KBM-7 (cell line): ENCODE measurements around the gene GRIN1.

Experiments
- DNase-seq: peaks from one replicate; pipeline ENCODE4 v3.0.0-alpha.2; 2015
- in situ Hi-C: fragments of 300-500 bp; cut with MboI; formaldehyde crosslinking; loops from 2 replicates; pipeline ENCODE4 v1.14.3; 2020; ENCODE audit warnings: low sequenced_read_pairs, low pct_unique_long_range_greater_than_20kb, mixed read lengths

Gene GRIN1

DNA sequence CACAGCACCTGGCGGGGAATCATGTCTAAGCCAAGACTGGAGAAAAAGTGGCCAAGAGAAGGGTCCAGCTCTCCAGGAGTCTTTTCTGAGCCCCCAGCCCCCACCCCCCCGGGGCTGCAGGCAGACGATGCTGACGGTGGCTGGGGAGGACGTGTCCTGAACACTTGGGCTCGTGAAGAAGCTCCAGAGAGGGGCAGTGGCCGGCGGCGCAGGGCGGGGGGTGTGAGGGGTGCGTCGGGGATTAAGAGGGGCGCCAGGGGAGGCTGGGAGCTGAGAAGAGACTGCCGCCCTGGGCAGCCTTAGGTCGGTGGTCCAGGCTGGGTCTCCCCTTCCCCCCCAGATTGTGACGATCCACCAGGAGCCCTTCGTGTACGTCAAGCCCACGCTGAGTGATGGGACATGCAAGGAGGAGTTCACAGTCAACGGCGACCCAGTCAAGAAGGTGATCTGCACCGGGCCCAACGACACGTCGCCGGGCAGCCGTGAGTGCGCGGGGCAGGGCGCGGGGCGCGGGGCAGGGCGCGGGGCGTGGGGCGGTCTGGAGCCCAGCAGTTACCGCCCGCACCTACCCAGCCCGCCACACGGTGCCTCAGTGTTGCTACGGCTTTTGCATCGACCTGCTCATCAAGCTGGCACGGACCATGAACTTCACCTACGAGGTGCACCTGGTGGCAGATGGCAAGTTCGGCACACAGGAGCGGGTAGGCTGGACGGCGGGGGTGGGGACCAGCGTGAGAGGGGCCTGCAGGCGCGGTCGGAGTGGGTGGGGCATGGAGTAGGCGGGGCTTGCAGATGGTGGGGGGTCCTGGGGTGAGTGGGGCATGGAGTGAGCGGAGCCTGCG, 22.0 kb downstream of the GRIN1 start:
- no peak for DNase-seq

DNA sequence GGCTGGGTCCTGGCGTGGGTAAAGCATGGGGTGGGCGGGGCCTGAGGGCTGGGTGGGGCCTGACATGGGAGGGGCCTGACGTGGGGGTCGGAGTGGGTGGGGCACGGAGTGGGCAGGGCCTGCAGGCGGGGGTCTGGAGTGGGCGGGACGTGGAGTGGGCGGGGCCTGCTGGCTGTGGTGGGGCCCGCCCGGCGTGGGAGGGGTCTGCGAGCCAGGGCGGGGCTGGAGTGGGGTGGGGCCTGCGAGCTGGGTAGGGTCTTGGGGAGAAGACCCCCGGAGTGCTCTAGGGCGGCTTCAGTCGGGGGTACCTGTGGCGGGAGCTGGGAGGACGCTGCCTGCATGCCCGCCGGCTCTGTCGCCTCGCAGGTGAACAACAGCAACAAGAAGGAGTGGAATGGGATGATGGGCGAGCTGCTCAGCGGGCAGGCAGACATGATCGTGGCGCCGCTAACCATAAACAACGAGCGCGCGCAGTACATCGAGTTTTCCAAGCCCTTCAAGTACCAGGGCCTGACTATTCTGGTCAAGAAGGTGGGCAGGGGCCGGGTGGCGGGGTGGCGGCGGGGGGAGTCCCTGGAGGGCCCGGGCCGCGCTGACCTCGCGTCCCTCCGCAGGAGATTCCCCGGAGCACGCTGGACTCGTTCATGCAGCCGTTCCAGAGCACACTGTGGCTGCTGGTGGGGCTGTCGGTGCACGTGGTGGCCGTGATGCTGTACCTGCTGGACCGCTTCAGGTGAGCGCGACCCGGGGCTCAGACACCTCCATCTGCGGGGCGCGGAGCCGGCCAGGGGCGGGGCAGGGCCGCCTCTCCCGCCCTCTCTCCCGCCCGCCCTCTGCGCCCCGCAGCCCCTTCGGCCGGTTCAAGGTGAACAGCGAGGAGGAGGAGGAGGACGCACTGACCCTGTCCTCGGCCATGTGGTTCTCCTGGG, 22.9 kb downstream of the GRIN1 start:
- DNase-seq, result no peak
- in situ Hi-C loops, result no loop called here

More for the DNA sequence above, 22.0 kb downstream of the GRIN1 start:
- in situ Hi-C loops, result no loop called here

DNA sequence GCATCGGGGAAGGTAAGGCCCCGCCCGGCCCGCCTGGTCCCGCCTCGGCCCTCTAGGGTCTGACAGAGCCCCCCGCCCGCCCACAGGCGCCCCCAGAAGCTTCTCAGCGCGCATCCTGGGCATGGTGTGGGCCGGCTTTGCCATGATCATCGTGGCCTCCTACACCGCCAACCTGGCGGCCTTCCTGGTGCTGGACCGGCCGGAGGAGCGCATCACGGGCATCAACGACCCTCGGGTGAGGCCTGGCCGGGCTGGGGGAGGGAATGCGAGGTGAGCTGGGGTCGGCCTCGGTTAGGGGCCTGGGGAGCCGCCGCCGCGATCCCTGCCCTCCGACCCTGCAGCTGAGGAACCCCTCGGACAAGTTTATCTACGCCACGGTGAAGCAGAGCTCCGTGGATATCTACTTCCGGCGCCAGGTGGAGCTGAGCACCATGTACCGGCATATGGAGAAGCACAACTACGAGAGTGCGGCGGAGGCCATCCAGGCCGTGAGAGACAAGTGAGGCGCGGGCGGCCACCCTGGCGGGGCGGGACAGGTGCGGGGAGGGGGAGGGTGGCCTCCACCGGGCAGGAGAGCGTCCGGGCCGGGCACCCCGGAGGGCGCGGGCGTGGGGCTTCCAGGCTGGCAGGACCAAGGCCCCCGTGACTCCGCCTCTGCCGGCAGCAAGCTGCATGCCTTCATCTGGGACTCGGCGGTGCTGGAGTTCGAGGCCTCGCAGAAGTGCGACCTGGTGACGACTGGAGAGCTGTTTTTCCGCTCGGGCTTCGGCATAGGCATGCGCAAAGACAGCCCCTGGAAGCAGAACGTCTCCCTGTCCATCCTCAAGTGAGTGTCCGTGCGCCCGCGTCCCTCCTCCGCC, 23.8 kb downstream of the GRIN1 start:
- in situ Hi-C loops, result no loop called here
- DNase-seq, result no peak

DNA sequence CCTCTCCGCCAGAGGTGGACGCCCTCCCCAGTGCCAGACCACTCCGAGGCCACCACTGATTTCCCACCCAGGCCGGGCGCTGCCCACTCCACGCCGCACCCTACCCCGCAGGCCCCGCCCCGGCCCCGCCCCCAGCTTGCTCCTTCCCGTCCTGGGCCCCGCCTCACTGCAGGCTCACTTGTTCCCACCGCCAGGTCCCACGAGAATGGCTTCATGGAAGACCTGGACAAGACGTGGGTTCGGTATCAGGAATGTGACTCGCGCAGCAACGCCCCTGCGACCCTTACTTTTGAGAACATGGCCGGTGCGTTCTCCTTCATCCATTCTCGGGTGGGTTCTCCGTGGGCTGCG, 24.4 kb downstream of the GRIN1 start:
- in situ Hi-C loops, result no loop called here
- no peak for DNase-seq

DNA sequence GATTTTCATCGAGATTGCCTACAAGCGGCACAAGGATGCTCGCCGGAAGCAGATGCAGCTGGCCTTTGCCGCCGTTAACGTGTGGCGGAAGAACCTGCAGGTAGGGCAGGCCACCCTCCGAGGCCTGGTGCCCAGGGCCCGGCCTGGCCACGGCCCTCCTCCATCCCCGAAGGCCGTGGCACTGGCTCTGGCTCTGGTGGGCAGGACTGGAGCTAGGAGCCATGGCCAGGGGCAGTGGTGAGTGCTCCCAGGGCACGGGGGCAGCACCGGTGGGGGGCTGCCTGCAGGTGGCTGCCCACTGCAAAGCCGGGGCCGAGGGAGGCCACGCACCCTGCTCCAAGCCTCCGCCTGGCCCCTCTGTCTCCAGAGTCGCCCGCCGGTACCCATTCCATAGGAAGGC, 24.9 kb downstream of the GRIN1 start:
- in situ Hi-C loops, result no loop called here
- DNase-seq, result no peak

DNA sequence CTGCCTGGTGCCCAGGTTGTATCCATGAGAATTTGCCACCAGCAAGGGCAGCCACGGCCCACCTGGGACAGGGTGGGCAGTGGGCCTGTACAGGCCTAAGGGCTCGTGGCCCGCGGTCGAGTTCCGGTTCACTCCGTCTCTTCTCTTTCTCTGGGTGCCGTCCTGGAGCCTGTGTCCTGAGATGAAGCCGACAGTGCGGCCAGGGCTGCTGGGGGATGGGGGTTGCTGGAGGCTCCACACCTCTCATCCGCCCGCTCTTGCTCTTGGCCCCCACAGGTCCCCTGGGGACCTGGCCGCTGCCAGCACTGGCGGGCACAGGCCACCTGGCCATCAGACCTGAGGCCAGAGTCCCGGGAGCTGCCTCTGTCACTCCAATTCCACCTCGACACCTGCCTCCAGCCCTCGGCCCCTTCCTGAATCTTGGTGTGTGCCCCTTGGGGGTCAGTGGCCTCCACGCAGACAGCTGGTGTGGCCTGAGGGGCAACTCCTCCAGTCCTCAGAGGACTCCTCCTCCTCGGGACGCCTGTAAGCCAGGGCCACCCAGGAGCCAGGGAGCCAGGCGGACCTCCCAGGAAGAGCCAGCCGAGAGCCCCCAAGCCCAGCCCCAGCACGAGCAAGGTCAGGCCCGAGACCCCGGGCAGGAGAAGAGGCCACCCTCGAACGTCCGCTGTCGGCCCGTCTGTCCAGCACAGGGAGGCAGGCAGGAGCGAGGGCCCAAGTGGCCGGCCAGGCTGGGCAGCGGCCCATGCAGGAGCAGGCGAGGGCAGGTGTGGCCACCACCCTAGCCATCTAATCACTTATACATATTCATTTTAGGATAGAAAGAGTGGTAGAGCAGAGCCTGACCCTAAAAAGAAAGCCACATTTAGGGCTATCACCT, 25.7 kb downstream of the GRIN1 start:
- DNase-seq, result no peak
- in situ Hi-C loops, result no loop called here

DNA sequence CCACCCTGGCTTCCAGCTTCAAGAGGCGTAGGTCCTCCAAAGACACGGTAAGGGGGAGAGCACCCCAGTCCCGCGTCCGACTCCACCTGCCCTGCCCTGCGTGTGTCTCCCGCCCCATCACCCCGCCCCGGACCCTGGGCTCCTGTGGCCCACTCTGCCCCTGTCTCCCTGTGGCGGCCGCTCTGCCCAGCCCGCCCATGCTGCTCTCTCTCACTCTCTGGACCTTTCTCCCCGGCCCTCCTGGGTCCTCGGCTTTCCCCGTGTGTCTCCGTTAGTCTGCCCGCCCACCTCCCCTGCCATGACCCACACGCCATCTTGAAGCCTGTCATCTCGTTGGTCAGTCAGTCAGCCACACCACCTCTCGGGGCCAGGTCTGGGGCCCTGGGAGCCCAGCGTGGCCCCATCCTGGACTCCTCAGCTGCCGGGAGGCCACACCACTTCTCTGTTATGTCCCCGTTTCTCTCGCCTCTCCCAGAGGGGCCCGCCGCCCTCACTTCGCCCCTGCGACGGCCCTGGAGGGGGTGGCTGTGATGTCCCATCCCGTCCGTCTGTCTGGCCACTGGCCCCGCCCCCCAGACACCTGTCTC, 26.4 kb downstream of the GRIN1 start:
- DNase-seq, result no peak
- in situ Hi-C loops, result no loop called here

DNA sequence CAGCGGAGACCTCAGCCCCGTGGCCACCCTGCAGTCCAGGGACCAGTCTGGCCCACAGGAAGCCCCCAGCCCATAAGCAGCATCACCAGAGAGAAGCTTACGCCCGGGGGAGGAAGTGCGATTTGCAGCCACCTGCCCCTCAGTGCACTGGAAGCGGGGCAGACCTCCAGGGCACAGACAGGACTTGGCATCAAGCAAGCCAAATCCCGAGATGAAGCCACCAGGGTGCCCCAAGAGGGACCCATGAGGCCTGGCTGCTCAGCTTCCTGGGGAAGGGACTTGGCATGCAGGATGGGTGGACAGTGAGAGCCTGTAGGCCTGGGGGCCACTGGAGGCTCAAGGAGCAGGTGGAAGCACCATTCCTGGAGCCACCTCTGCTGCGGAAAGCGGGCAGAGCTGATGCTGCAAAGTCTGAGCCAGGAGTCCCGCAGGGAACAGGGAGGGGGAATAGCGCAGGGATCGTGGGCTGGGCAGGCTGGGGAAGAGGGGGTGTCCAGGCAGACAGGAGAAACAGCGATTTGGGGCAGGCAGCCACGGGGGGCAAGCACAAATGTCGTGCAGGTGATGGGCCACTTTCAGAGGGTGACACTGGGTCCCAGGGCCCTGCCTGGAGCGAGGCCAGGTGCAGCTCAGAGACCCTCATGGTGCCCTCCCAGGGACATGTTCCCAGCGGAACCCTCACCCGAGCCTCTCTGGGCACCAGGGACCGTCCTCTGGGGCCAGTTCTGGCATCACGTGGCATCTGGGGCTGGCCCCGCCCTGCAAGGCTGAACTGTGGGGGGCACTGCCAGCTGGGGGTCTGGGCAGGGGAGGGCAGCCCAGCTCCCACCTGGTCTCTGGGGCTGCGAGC, 27.7 kb downstream of the GRIN1 start:
- in situ Hi-C loops, result no loop called here

DNA sequence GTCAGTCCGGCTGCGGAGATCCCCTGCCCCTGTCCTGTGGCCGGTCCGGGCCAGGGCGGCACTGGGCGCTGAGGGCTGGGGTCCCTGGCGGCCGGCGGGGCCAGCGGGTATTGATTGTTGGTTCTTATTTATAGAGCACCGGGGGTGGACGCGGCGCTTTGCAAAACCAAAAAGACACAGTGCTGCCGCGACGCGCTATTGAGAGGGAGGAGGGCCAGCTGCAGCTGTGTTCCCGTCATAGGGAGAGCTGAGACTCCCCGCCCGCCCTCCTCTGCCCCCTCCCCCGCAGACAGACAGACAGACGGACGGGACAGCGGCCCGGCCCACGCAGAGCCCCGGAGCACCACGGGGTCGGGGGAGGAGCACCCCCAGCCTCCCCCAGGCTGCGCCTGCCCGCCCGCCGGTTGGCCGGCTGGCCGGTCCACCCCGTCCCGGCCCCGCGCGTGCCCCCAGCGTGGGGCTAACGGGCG, 28.4 kb downstream of the GRIN1 start:
- no peak for DNase-seq
- in situ Hi-C loops, result no loop called here

More for the DNA sequence above, 27.7 kb downstream of the GRIN1 start:
- no peak for DNase-seq

DNA sequence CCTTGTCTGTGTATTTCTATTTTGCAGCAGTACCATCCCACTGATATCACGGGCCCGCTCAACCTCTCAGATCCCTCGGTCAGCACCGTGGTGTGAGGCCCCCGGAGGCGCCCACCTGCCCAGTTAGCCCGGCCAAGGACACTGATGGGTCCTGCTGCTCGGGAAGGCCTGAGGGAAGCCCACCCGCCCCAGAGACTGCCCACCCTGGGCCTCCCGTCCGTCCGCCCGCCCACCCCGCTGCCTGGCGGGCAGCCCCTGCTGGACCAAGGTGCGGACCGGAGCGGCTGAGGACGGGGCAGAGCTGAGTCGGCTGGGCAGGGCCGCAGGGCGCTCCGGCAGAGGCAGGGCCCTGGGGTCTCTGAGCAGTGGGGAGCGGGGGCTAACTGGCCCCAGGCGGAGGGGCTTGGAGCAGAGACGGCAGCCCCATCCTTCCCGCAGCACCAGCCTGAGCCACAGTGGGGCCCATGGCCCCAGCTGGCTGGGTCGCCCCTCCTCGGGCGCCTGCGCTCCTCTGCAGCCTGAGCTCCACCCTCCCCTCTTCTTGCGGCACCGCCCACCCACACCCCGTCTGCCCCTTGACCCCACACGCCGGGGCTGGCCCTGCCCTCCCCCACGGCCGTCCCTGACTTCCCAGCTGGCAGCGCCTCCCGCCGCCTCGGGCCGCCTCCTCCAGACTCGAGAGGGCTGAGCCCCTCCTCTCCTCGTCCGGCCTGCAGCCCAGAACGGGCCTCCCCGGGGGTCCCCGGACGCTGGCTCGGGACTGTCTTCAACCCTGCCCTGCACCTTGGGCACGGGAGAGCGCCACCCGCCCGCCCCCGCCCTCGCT, 29.0 kb downstream of the GRIN1 start:
- in situ Hi-C loops, result no loop called here
- peak; percentile 39 for DNase-seq

DNA sequence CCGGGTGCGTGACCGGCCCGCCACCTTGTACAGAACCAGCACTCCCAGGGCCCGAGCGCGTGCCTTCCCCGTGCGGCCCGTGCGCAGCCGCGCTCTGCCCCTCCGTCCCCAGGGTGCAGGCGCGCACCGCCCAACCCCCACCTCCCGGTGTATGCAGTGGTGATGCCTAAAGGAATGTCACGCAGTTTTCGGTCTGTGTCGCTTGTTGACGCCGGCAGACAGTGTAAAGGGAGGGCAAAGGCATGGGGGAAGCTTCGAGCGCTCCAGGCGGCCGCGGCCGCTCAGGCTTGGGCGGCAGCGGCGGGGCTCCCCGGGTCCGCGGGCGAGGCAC, 29.6 kb downstream of the GRIN1 start:
- in situ Hi-C loops, result no loop called here
- DNase-seq, result no peak

DNA sequence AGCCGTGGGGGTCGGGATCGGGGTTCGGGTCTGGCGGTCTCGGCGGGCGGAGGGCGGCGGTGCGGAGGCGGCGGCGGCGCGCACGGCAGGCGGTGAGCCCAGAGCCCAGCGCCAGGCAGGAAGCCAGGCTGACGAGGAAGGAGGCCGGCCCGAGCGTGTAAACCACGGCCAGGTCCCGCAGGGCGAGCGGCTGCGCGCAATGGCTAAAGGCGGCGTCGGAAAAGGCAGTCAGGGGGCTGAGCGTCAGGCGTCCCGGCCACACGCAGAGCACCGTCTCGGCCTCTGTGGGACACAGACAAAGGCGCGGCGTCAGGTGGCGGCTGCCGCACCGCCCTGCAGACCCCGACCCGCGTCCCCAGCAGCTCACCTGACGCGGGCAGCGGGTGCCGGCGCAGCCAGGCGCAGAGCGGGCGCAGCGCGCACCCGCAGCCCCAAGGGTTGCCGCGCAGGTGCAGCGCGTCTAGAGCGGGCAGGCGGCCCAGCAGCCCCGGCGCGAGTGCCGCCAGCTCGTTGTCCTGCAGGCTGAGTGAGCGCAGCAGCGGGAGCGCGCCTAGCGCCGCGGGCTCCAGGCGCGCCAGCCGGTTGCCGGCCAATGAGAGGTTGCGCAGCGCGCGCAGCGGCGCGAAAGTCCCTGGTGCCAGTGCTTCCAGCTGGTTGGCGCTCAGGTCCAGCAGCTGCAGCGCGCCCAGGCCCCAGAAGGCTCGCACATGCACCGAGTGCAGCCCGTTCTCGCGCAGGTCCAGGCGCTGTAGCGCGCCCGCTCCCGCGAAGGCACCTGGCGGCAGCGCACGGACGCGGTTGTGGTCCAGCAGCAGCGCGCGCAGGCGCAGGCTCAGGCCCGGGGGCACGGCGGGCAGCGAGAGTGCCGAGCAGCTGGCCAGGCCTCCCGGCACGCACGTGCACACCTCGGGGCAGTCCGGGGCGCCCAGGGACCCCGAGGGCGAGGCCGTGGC, 30.2 kb downstream of the GRIN1 start:
- in situ Hi-C loops, result no loop called here
- peak; percentile 49 for DNase-seq

DNA sequence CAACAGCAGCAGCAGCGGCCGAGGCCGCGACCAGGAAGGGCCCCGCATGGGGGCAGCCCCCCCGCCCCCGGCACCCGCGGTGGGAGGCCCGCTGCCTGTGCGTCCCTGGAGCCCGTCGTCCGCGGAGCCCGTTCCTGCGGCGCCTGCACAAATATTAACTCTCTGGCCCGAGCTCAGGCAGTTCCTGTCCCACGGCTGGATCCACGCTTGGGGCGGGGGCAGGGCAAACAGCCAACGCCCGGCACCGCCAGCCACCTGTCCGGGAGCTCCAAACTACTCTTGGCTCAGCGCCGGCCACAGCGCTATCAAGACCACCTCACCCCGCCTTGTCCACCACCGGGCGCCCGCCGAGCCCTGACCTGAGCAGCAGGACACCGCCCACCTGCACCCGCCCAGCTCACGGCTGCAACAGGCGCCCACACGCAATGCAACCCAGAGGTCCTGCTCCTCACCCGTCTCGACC, 31.0 kb downstream of the GRIN1 start, which contains the start of gene LRRC26:
LRRC26 (minus strand) TSS at position 156 of the 463 bp plus-strand sequence; CDS start at position 48, 108 bp downstream.
- no peak for DNase-seq
- in situ Hi-C loops, result no loop called here

DNA sequence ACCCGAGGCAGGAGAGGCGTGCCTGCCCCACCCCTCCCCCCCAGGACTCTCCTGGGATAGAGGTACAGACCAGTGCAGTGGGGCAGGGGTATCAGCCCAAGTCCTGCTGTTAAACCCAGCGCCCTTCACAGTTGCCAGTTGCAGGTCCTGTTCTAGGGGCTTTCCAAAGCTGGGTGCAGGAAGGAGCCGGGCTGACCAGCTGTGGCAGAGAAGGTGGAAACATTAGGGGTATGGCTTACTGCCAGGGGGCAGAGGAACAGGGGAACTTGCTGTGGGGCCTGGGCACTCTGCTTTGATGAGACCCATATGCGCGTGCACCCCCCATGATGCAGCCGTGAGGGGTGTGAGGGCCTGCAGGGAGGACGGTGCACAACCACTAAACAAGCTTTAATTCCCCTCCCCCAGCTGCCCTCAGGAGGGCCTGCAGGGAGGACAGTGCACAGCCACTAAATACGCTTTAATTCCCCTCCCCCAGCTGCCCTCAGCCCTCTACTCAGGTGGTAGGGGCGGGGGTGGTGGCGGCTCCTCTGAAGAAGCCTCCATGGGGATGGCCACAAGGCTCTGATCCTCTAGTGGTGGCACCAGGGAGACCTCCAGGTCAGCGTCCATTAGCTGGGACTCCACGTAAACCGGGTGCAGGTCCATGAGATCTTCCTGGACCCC, 31.7 kb downstream of the GRIN1 start:
- in situ Hi-C loops, result no loop called here
- DNase-seq, result no peak
